Activated CD4-positive, alpha-beta T cell treated with anti-CD3 and anti-CD28 coated beads, Interleukin-2, Interleukin-6, amounts not matched to agents 100 ng/mL and 50 ng/mL, durations not matched to agents 16 hours and 8 hours (primary cell): Measurements from ENCODE around the gene IL1RAPL2.

Source experiments
- DNase-seq: peaks from one replicate; pipeline ENCODE4 v3.0.0-alpha.2; 2020

The IL1RAPL2 gene

GRCh38 chrX:105282077-105282476, 716.1 kb downstream of the IL1RAPL2 start:
- no peak for DNase-seq

- DNase-seq: no peak
Measured at GRCh38 chrX:105297041-105297440, 731.0 kb downstream of the IL1RAPL2 start.

- DNase-seq: no peak
Measured at GRCh38 chrX:105299286-105299685, 733.3 kb downstream of the IL1RAPL2 start.

- DNase-seq: no peak
Measured at GRCh38 chrX:105302246-105302645, 736.2 kb downstream of the IL1RAPL2 start.

- DNase-seq: no peak
Measured at GRCh38 chrX:105307762-105308161, 741.8 kb downstream of the IL1RAPL2 start.

DNA sequence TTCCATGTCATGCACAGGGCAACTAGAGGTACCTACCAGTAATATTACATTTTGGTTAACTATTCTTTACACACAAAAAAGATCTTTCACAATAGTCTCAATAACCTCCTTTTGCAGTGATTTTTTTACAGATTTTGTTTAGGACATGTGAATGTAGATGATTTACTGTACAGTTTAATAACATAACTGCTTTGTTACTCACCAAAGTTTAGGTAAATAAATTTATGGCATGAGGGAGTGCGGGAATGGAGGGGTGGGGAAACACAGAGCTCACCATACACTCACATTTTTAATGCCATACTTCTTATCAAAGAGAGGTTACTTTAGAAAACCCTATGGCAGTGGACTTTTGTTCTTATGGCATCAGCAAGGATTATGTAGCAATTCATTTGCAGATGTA, 747.6 kb downstream of the IL1RAPL2 start:
- DNase-seq: no peak

GRCh38 chrX:105314458-105314857, 748.5 kb downstream of the IL1RAPL2 start:
- DNase-seq: no peak

- DNase-seq: no peak
Measured at GRCh38 chrX:105315248-105315647, 749.2 kb downstream of the IL1RAPL2 start.

DNA sequence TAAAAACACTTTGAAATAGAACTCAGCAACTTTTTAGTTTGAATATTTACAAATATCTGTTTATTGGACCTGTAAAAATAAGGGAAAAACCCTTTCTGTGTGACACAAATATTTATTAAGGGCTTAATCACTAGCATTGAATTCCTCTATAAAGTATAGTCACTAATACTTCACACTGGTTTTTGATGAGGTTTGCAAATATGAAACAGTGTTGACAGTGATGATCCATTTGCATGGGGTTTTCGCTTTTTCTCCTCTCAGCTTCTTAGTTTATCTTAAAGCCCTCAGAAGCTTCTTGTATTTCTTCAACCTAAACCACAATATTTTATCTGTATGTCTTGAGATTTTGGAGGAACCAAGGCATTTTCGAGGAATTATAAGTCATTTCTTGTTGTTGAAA, 751.1 kb downstream of the IL1RAPL2 start:
- DNase-seq: no peak

- no peak for DNase-seq
Measured at GRCh38 chrX:105323928-105324327, 757.9 kb downstream of the IL1RAPL2 start.

GRCh38 chrX:105328773-105329172, 762.8 kb downstream of the IL1RAPL2 start:
- no peak for DNase-seq

DNA sequence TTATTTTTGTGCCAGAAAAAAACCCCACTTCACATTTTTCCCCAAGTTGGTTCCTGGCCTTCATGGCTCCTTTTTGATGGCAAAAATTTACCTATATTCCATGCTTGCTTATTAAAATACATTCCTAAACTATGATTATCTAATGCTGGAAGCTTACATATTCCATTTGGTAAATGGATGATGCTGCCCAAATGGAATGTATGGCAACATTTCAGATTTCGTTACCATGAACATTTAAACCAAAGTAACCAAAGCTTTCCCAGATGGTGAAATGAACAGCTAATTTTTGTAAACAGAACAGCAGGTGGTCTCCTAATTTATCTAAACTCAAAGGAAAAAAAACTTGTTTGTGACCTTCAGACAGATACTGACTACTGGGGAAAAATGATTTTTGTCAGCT, 765.2 kb downstream of the IL1RAPL2 start:
- no peak for DNase-seq

GRCh38 chrX:105347373-105347772, 781.4 kb downstream of the IL1RAPL2 start:
- no peak for DNase-seq

GRCh38 chrX:105349476-105349875, 783.5 kb downstream of the IL1RAPL2 start:
- DNase-seq: no peak

- DNase-seq: no peak
Measured at GRCh38 chrX:105375816-105376215, 809.8 kb downstream of the IL1RAPL2 start.

- no peak for DNase-seq
Measured at GRCh38 chrX:105424729-105425128, 858.7 kb downstream of the IL1RAPL2 start.

DNA sequence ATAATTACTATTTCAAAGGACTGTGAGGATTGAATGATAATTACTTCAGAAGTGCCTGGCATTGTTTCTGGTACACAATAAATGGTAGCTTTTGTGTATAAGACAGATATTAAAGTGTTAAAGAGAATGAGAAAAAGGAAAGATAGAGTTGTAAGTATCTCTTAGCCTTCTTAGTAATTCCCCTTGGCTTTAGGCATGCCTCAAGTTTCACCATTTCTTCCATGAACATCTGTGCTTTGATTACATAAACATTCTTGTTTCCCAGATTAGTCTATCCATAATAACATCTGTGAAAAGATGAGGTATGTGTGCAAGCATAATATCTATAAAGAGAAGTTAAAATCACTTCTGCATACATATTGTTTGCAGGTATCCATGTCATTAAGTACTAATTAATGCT, 885.4 kb downstream of the IL1RAPL2 start:
- no peak for DNase-seq

- DNase-seq: no peak
Measured at GRCh38 chrX:105458846-105459245, 892.8 kb downstream of the IL1RAPL2 start.

- DNase-seq: no peak
Measured at GRCh38 chrX:105460376-105460775, 894.4 kb downstream of the IL1RAPL2 start.

- DNase-seq: no peak
Measured at GRCh38 chrX:105461016-105461415, 895.0 kb downstream of the IL1RAPL2 start.

DNA sequence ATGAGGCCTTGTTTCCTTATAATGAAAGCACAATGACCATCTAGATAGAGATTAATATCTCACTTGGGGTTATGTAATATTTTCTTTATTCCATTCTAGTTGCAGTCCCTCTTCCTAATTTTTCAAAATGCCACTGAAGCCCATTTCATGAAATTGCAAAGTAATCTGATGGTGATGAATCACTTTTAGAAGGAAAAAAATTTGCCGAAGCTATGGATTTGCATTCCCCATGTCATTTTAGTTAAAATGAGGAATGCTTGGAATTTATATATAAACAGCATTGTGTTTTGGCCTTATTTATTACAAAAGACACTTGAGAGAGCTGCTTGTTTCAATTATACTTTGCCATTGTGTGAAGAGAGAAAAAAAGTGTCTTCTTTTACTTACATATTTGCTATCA, 896.2 kb downstream of the IL1RAPL2 start:
- DNase-seq: no peak

DNA sequence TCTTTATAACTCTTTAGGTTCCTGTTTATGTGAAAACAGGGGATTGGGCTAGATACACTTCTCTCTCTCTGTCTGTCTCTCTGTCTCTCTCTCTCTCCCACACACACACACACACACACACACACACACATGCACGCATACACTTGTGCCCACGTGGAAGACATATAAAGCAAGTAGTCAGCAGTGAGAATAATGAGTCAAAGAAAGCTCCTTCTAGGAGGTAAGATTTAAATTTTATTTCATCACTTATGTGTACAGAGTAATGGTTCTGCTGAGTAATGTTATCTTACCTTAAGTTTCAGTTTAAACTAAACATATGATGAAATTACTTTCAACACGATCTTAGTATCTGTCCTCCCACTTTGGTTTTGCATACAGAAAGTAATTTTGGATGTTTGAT, 897.5 kb downstream of the IL1RAPL2 start:
- no peak for DNase-seq

- no peak for DNase-seq
Measured at GRCh38 chrX:105464618-105465017, 898.6 kb downstream of the IL1RAPL2 start.

GRCh38 chrX:105468741-105469140, 902.7 kb downstream of the IL1RAPL2 start:
- DNase-seq: no peak

DNA sequence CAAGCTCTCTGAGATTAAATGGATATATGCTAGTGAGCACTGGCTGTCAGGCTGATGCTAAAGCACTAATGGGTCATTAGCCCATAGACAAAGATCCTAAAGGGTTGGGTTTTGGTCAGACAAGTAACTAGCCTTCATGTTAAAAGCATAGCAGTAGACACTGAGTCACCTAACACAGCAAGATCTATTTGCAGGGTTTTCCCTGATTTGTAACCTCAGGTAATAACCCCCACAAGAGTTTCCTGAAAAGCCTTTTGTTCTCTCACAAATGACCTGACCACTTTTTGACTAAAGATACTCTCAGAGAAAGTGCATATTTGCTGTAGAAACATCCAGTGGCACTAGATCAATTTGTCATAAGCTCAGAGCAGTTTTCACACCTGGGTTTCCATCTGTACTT, 905.6 kb downstream of the IL1RAPL2 start:
- DNase-seq: no peak

DNA sequence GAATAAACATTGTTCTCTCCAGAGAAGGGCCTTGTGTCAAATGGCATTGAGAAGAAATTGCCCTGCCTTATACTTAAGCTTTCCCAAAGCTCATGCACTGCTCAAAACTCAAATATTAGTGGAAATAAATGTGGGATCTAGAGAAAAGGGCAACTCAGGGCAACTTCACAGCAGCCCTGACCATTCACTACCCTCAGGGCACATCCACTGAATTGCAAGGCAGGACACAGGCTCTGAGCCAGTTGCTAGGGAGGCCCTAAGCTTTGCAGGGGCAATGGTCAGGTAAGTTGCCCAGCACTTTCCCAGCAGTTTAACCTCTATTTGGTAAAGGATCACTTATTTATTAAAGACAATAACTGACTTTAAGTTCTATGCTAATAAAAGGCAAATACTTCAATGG, 909.8 kb downstream of the IL1RAPL2 start:
- DNase-seq: no peak
